GM23338 (cell line): ENCODE data around the gene PRAMEF12. TPM values are rescaled to one million over a fixed set of nuclear protein-coding genes. Genes with fewer than 3 reads are reported as not detected.

Experiments
- ATAC-seq: fragments of 200-7000 bp; cut with Tn5 transposase; 3 replicates; pipeline ENCODE4 v1.9.1; 2020
- DNase-seq: peaks from one replicate; pipeline ENCODE4 v3.0.0-alpha.2; 2015; ENCODE audit warnings: low spot score
- H2AFZ ChIP-seq: fragments of 200-600 bp; sonication (generic); 2 replicates; pipeline ENCODE4 v1.8.0; 2016; ENCODE audit warnings: antibody characterized with exemption, mild to moderate bottlenecking, moderate library complexity
- H3F3A ChIP-seq: fragments of 200-600 bp; sonication (generic); replicated peaks from 2 replicates; pipeline ENCODE4 v1.8.0; 2017; ENCODE audit warnings: antibody characterized with exemption, mixed run types, low read depth
- H3K27ac ChIP-seq: fragments of 200-600 bp; sonication (generic); 2 replicates; pipeline ENCODE4 v1.6.1; 2016; ENCODE audit warnings: low read depth
- H3K27me3 ChIP-seq: fragments of 200-600 bp; sonication (generic); 2 replicates; pipeline ENCODE4 v1.8.0; 2016; ENCODE audit warnings: mild to moderate bottlenecking, mixed run types, moderate library complexity; ENCODE audit not compliant: insufficient read depth
- H3K36me3 ChIP-seq: fragments of 200-600 bp; sonication (generic); 2 replicates; pipeline ENCODE4 v1.8.0; 2016; ENCODE audit warnings: mild to moderate bottlenecking; ENCODE audit not compliant: insufficient read depth
- H3K4me1 ChIP-seq: fragments of 200-600 bp; sonication (generic); 2 replicates; pipeline ENCODE4 v1.8.0; 2016; ENCODE audit warnings: mild to moderate bottlenecking, moderate library complexity; ENCODE audit not compliant: insufficient read depth
- H3K4me2 ChIP-seq: fragments of 200-600 bp; sonication (generic); 2 replicates; pipeline ENCODE4 v1.7.1; 2017; ENCODE audit warnings: mixed run types
- H3K4me3 ChIP-seq: fragments of 200-600 bp; sonication (generic); 2 replicates; pipeline ENCODE4 v1.6.1; 2016; ENCODE audit warnings: mixed run types
- H3K79me2 ChIP-seq: fragments of 200-600 bp; sonication (generic); replicated peaks from 2 replicates; pipeline ENCODE4 v1.8.0; 2017; ENCODE audit warnings: mild to moderate bottlenecking; ENCODE audit not compliant: insufficient read depth
- H3K9me2 ChIP-seq: fragments of 200-600 bp; sonication (generic); 2 replicates; pipeline ENCODE4 v1.8.0; 2017; ENCODE audit not compliant: insufficient read depth
- H4K20me1 ChIP-seq: fragments of 200-600 bp; sonication (generic); replicated peaks from 2 replicates; pipeline ENCODE4 v1.8.0; 2017; ENCODE audit warnings: mild to moderate bottlenecking; ENCODE audit not compliant: insufficient read depth
- H3K27ac Mint-ChIP-seq: 2 replicates; pipeline ENCODE4 v1.8.0; 2020; ENCODE audit warnings: inconsistent platforms, mild to moderate bottlenecking, moderate library complexity, mixed read lengths
- H3K27me3 Mint-ChIP-seq: 3 replicates; pipeline ENCODE4 v1.8.0; 2022; ENCODE audit warnings: low read depth, mild to moderate bottlenecking, moderate library complexity, mixed read lengths, inconsistent platforms; ENCODE audit not compliant: insufficient read depth, poor library complexity
- H3K36me3 Mint-ChIP-seq: 3 replicates; pipeline ENCODE4 v1.8.0; 2021; ENCODE audit warnings: low read depth, mild to moderate bottlenecking, inconsistent platforms, moderate library complexity, mixed read lengths
- H3K4me1 Mint-ChIP-seq: 3 replicates; pipeline ENCODE4 v1.8.0; 2020; ENCODE audit warnings: mild to moderate bottlenecking, inconsistent platforms, mixed read lengths
- H3K4me3 Mint-ChIP-seq: 3 replicates; pipeline ENCODE4 v1.8.0; 2021; ENCODE audit warnings: moderate library complexity, mild to moderate bottlenecking, inconsistent platforms, mixed read lengths
- H3K9me3 Mint-ChIP-seq: 3 replicates; pipeline ENCODE4 v1.8.0; 2020; ENCODE audit warnings: moderate library complexity, mild to moderate bottlenecking, inconsistent platforms, mixed read lengths
- ETS1 ChIP-seq: IDR thresholded peaks from 2 replicates; pipeline ENCODE4 v1.6.1; 2016; ENCODE audit warnings: antibody characterized with exemption
- JUNB ChIP-seq: IDR thresholded peaks from one replicate; pipeline ENCODE4 v1.6.1; 2016; ENCODE audit warnings: antibody characterized with exemption; ENCODE audit not compliant: unreplicated experiment
- NANOG ChIP-seq: IDR thresholded peaks from 2 replicates; pipeline ENCODE4 v1.6.1; 2016; ENCODE audit warnings: antibody characterized with exemption, borderline replicate concordance
- POLR2AphosphoS5 ChIP-seq: IDR thresholded peaks from 2 replicates; pipeline ENCODE4 v1.6.1; 2016; ENCODE audit warnings: antibody characterized with exemption, low read depth
- STAT1 ChIP-seq: IDR thresholded peaks from one replicate; pipeline ENCODE4 v1.6.1; 2016; ENCODE audit warnings: antibody characterized with exemption; ENCODE audit not compliant: unreplicated experiment
- ZNF114 ChIP-seq: fragments of 250-450 bp; sonication (Bioruptor Pico); IDR thresholded peaks from 2 replicates; pipeline ENCODE4 v1.5.0; 2020; ENCODE audit warnings: mild to moderate bottlenecking, moderate library complexity
- ZNF331 ChIP-seq: fragments of 250-450 bp; sonication (Bioruptor Pico); IDR thresholded peaks from 2 replicates; pipeline ENCODE4 v1.5.0; 2020; ENCODE audit warnings: low read depth, mild to moderate bottlenecking, moderate library complexity
- ZNF462 ChIP-seq: fragments of 250-450 bp; sonication (Bioruptor Pico); IDR thresholded peaks from 2 replicates; pipeline ENCODE4 v1.5.0; 2020; ENCODE audit warnings: mild to moderate bottlenecking, moderate library complexity
- polyA plus RNA-seq: library from polyadenylated mRNA; unstranded; fragments of >200 nt; fragmentation: Nextera tagmentation; extraction: Ambion mirVana; gene quantifications from 2 replicates; pipeline ENCODE4 v1.2.1, GENCODE V29; 2016
- total RNA-seq: library from RNA; depleted of rRNA; stranded (reverse); fragments of >200 nt; shearing (Covaris generic); gene quantifications from 2 replicates; pipeline ENCODE4 v1.2.3, GENCODE V29; 2014

Gene PRAMEF12
- total and polyA plus RNA-seq, 2 experiments from 2014 or later, result not detected

GRCh38 chr1:12798911-12799310, 25.4 kb downstream of the PRAMEF12 start (continued):
- TF ChIP-seq POLR2AphosphoS5, result no peak
- TF ChIP-seq ZNF462 (CRISPR knock-in tag), result no peak
- no peak for TF ChIP-seq ZNF331 (CRISPR knock-in tag)
- no peak for TF ChIP-seq ETS1
- no peak for TF ChIP-seq NANOG

GRCh38 chr1:12799730-12800129, 26.2 kb downstream of the PRAMEF12 start:
- Histone ChIP-seq H3K9me2 (no peaks in the 10 kb centered on the region), H3K79me2 (no peaks in the 10 kb centered on the region), H3K27ac (no peak overlapping the region), H3K36me3 (no peaks in the 10 kb centered on the region), H2AFZ (no peak overlapping the region), H4K20me1 (no peaks in the 10 kb centered on the region), H3K27me3 (no peaks in the 10 kb centered on the region), H3K4me2 (no peak overlapping the region), H3K4me1 (no peaks in the 10 kb centered on the region), H3K4me3 (no peak overlapping the region), H3F3A (no peaks in the 10 kb centered on the region)
- ATAC-seq (no peak), DNase-seq (no peak)
- Mint-ChIP-seq H3K4me3 (no peak overlapping the region), H3K4me1 (no peaks in the 10 kb centered on the region), H3K9me3 (peaks cover 91% of the 10 kb centered on the region), H3K27ac (no peak overlapping the region), H3K36me3 (peaks cover 8% of the 10 kb centered on the region; the same call in 2 of the 3 replicates), H3K27me3 (peaks cover 1% of the 10 kb centered on the region)
- TF ChIP-seq STAT1, result no peak
- no peak for TF ChIP-seq JUNB
- TF ChIP-seq ZNF462 (CRISPR knock-in tag), result no peak
- no peak for TF ChIP-seq ZNF114 (CRISPR knock-in tag)
- TF ChIP-seq ZNF331 (CRISPR knock-in tag), result no peak
